IPS DF 6.9 (cell line): ENCODE results near the gene PLCH1.
"Not testable (repeated sequence)": the region's sequence is repeated elsewhere in the genome, so short reads cannot be mapped to it uniquely, and the experiment has no call there.

Source experiments
- DNase-seq: peaks from one replicate; pipeline ENCODE4 v3.0.0-alpha.2; 2013; ENCODE audit warnings: low read depth, low spot score
- H3K27ac ChIP-seq: one replicate; pipeline ENCODE4 v1.5.1; 2013; ENCODE audit warnings: low read length, control low read depth
- H3K27me3 ChIP-seq: 2 replicates; pipeline ENCODE4 v1.6.1; 2013; ENCODE audit warnings: mild to moderate bottlenecking, low read length; ENCODE audit not compliant: control insufficient read depth, insufficient read depth
- H3K36me3 ChIP-seq: 2 replicates; pipeline ENCODE4 v1.6.1; 2013; ENCODE audit warnings: low read length; ENCODE audit not compliant: control insufficient read depth, insufficient read depth
- H3K4me1 ChIP-seq: 2 replicates; pipeline ENCODE4 v1.6.1; 2013; ENCODE audit warnings: low read length; ENCODE audit not compliant: control insufficient read depth, insufficient read depth
- H3K4me3 ChIP-seq: 2 replicates; pipeline ENCODE4 v1.5.1; 2013; ENCODE audit warnings: mild to moderate bottlenecking, low read length
- H3K9me3 ChIP-seq: 2 replicates; pipeline ENCODE4 v1.6.1; 2013; ENCODE audit warnings: low read length, inconsistent platforms; ENCODE audit not compliant: control insufficient read depth, insufficient read depth
- WGBS: extraction: QIAGEN DNeasy Blood & Tissue Kit; methylation state at CpG from one replicate; pipeline ENCODE4 v1.1.7; 2013; ENCODE audit warnings: mixed read lengths, missing lambda C conversion rate; ENCODE audit not compliant: insufficient read length, insufficient coverage; 5-methylcytosine and 5-hydroxymethylcytosine counted together

Gene PLCH1

DNA sequence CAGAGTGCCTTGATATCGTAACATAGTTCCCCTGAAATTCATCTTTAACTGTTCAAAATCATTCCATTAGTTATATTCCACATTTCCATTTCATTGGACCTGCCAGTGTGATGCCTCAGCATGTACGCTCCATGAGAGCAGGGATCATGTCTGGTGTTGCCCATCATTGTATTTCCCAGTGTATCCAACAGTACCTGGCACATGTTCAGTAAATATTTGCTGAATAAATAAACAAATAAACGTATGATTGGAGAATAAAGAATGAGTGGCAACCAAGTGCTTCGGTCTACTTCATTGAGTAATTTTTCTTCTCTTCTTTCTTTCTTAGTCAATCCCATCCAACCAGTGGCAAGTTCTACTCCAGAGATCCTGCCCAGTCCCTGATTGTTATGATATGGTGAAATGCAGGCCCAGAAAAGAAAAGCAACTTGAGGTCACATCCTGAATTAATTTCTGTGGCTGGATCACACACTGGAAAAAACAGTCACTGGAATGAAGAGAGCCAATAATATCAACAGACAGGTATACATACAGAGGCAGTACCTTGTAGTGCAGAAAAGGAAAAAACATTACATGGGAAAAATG, 101.2 kb downstream of the PLCH1 start:
- no peaks in the 10 kb centered on the region for H3K27me3 ChIP-seq
- no peak for DNase-seq
- H3K4me1 ChIP-seq: peaks cover 4% of the 10 kb centered on the region
- H3K27ac ChIP-seq: no peak overlapping the region
- no peak overlapping the region for H3K4me3 ChIP-seq
- H3K9me3 ChIP-seq: no peaks in the 10 kb centered on the region
- no peaks in the 10 kb centered on the region for H3K36me3 ChIP-seq
- no CpG with 5 or more reads among the region's 4 CpGs for WGBS

- Histone ChIP-seq H3K27me3 (no peaks in the 10 kb centered on the region), H3K27ac (no peak overlapping the region), H3K4me1 (peaks cover 4% of the 10 kb centered on the region), H3K9me3 (no peaks in the 10 kb centered on the region), H3K4me3 (no peak overlapping the region), H3K36me3 (no peaks in the 10 kb centered on the region)
- DNase-seq: no peak
- WGBS: no CpG with 5 or more reads among the region's 1 CpG
Measured at GRCh38 chr3:155641956-155642355, 102.9 kb downstream of the PLCH1 start.

- Histone ChIP-seq H3K4me1 (peaks cover 2% of the 10 kb centered on the region), H3K27me3 (no peaks in the 10 kb centered on the region), H3K27ac (no peak overlapping the region), H3K4me3 (no peak overlapping the region), H3K9me3 (no peaks in the 10 kb centered on the region), H3K36me3 (no peaks in the 10 kb centered on the region)
- no peak for DNase-seq
- no CpG with 5 or more reads among the region's 3 CpGs for WGBS
Measured at GRCh38 chr3:155640098-155640497, 104.8 kb downstream of the PLCH1 start.

DNA sequence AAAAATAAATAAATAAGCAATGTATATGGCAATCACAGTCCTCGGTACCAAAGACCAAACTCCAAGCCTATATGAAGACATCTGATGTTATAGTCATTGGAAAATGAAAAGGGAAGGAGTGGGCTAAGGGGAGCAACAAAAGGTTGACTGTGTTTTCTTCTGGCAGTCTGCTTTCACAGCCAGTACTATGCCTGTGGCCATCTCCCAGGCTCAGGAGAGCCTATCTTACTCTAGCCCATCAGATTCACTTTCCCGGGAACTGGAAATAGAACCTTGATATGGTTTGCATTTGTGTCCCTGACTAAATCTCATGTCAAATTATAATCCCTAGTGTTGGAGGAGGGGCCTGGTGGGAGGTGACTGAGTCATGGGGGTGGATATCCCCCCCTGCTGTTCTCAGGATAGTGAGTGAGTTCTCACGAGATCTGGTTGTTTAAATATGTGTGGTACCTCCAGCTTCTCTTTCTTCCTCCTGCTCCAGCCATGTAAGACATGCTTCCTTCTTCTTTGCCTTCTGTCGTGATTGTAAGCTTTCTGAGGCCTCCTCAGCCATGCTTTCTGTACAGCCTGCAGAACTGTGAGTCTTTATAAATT, 105.3 kb downstream of the PLCH1 start:
- no peak overlapping the region for H3K4me3 ChIP-seq
- H3K9me3 ChIP-seq: no peaks in the 10 kb centered on the region
- no CpG with 5 or more reads among the region's 4 CpGs for WGBS
- H3K27me3 ChIP-seq: no peaks in the 10 kb centered on the region
- DNase-seq: no peak
- peaks cover 2% of the 10 kb centered on the region for H3K4me1 ChIP-seq
- H3K27ac ChIP-seq: no peak overlapping the region
- H3K36me3 ChIP-seq: no peaks in the 10 kb centered on the region

GRCh38 chr3:155638461-155638860, 106.4 kb downstream of the PLCH1 start:
- H3K9me3 ChIP-seq, H3K4me1 ChIP-seq, H3K27ac ChIP-seq, H3K4me3 ChIP-seq, DNase-seq, H3K27me3 ChIP-seq, H3K36me3 ChIP-seq: not testable (repeated sequence)

DNA sequence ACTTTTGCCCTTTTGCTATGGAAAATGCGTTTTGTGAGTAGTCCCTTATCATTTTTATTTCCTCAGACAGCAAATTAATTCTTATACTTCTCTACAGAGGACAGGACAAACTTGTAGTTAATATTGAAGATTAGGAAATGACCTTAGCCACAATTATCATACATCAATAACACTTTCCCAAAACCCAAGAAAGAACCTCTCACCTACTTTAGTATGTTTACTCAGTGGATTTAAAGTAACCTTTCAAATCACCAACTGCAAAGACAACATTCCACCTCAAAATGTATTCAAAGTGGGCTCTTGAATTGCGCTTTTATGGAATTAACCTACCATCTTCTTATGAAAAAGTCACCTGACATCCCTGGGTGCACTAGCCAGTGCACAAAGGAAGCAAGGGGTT, 107.3 kb downstream of the PLCH1 start:
- Histone ChIP-seq H3K36me3 (no peaks in the 10 kb centered on the region), H3K27me3 (no peaks in the 10 kb centered on the region), H3K9me3 (no peaks in the 10 kb centered on the region), H3K4me3 (no peak overlapping the region), H3K4me1 (peaks cover 5% of the 10 kb centered on the region), H3K27ac (no peak overlapping the region)
- WGBS: no CpG with 5 or more reads among the region's 2 CpGs
- DNase-seq: no peak

GRCh38 chr3:155635056-155635455, 109.8 kb downstream of the PLCH1 start:
- Histone ChIP-seq H3K36me3 (no peaks in the 10 kb centered on the region), H3K4me3 (no peak overlapping the region), H3K27ac (no peak overlapping the region), H3K9me3 (no peaks in the 10 kb centered on the region), H3K27me3 (no peaks in the 10 kb centered on the region), H3K4me1 (peaks cover 4% of the 10 kb centered on the region)
- no peak for DNase-seq
- WGBS: no CpG with 5 or more reads among the region's 1 CpG

- Histone ChIP-seq H3K27ac (no peak overlapping the region), H3K27me3 (no peaks in the 10 kb centered on the region), H3K9me3 (no peaks in the 10 kb centered on the region), H3K4me1 (peaks cover 3% of the 10 kb centered on the region; the same call in 1 of the 2 replicates), H3K4me3 (no peak overlapping the region), H3K36me3 (no peaks in the 10 kb centered on the region)
- no peak for DNase-seq
- WGBS: no CpG with 5 or more reads among the region's 3 CpGs
Measured at GRCh38 chr3:155634121-155634719, 110.7 kb downstream of the PLCH1 start.

- WGBS: no CpG with 5 or more reads among the region's 7 CpGs
- no peaks in the 10 kb centered on the region for H3K27me3 ChIP-seq
- no peak overlapping the region for H3K4me3 ChIP-seq
- peaks cover 3% of the 10 kb centered on the region; the same call in 1 of the 2 replicates for H3K4me1 ChIP-seq
- H3K36me3 ChIP-seq: no peaks in the 10 kb centered on the region
- H3K27ac ChIP-seq: no peak overlapping the region
- no peaks in the 10 kb centered on the region for H3K9me3 ChIP-seq
- no peak for DNase-seq
Measured at GRCh38 chr3:155631323-155632019, 113.4 kb downstream of the PLCH1 start.

- WGBS: no CpG with 5 or more reads among the region's 5 CpGs
- Histone ChIP-seq H3K4me3 (no peak overlapping the region), H3K4me1 (peaks cover 3% of the 10 kb centered on the region; the same call in 1 of the 2 replicates), H3K9me3 (no peaks in the 10 kb centered on the region), H3K27me3 (no peaks in the 10 kb centered on the region), H3K27ac (no peak overlapping the region), H3K36me3 (no peaks in the 10 kb centered on the region)
- no peak for DNase-seq
Measured at GRCh38 chr3:155629556-155629955, 115.3 kb downstream of the PLCH1 start.
